B cell (primary cell): Measurements from ENCODE around the gene RMND1. TPM values are rescaled to one million over a fixed set of nuclear protein-coding genes. Genes with fewer than 3 reads are reported as not detected.
"Not testable (repeated sequence)": the region's sequence is repeated elsewhere in the genome, so short reads cannot be mapped to it uniquely, and the experiment has no call there.

Source experiments
- ATAC-seq: fragments of 200-7000 bp; cut with Tn5 transposase; one replicate; pipeline ENCODE4 v1.10.0; 2021; ENCODE audit warnings: low read depth, mild to moderate bottlenecking, moderate number of reproducible peaks, moderate library complexity
- CTCF ChIA-PET: fragments of 350-600 bp; sonication (Branson Sonifier 250); formaldehyde crosslinking; loops from one replicate; lab custom pipeline; 2021; ENCODE audit warnings: antibody characterized with exemption, inconsistent platforms; lab: Charles Lee
- POLR2A ChIA-PET: fragments of 350-600 bp; sonication (Branson Sonifier 250); formaldehyde crosslinking; loops from one replicate; lab custom pipeline; 2021; ENCODE audit warnings: antibody characterized with exemption; lab: Charles Lee
- DNase-seq: peaks from one replicate; pipeline ENCODE4 v3.0.0; 2013
- H2AFZ ChIP-seq: 2 replicates; pipeline ENCODE4 v1.6.1; 2012; ENCODE audit warnings: mild to moderate bottlenecking, low read depth, low read length; ENCODE audit not compliant: insufficient read depth, poor library complexity, severe bottlenecking
- H3K27ac ChIP-seq, 2 donors: 1 replicate in 1 of 2; 2 replicates in 1 of 2; pipeline ENCODE4 v1.5.1; 2012 to 2013; ENCODE audit warnings: low read length in 2 of 2, mild to moderate bottlenecking in 2 of 2, moderate library complexity in 1 of 2
- H3K27me3 ChIP-seq, 4 experiments: fragments of 200-600 bp in 1 of 4; sonication (generic) in 1 of 4; replicated peaks in 1 of 4; 1 replicate in 2 of 4; 2 replicates in 2 of 4; pipeline versions ENCODE4 v1.6.1 to v1.7.0; 2013 to 2016; ENCODE audit warnings: low read length in 3 of 4, mild to moderate bottlenecking in 2 of 4, mixed read lengths in 1 of 4, moderate library complexity in 1 of 4; ENCODE audit not compliant: insufficient read depth in 4 of 4, control insufficient read depth in 3 of 4; ENCODE audit errors: control extremely low read depth in 1 of 4
- H3K36me3 ChIP-seq, 2 experiments: replicated peaks in 1 of 2; 1 replicate in 1 of 2; 2 replicates in 1 of 2; pipeline versions ENCODE4 v1.6.1 to v1.7.1; 2013; ENCODE audit warnings: low read length in 1 of 2; ENCODE audit not compliant: insufficient read depth in 2 of 2, control insufficient read depth in 1 of 2; ENCODE audit errors: control extremely low read depth in 1 of 2, extremely low read depth in 1 of 2
- H3K4me1 ChIP-seq, 2 donors: fragments of 200-600 bp in 1 of 2; sonication (generic) in 1 of 2; 1 replicate in 1 of 2; 2 replicates in 1 of 2; pipeline versions ENCODE4 v1.5.1 to v1.6.1; 2013 to 2017; ENCODE audit warnings: low read length in 2 of 2; ENCODE audit not compliant: control insufficient read depth in 2 of 2, insufficient read depth in 2 of 2
- H3K4me2 ChIP-seq: replicated peaks from 2 replicates; pipeline ENCODE3; 2012; ENCODE audit warnings: mild to moderate bottlenecking, low read depth, low read length; ENCODE audit not compliant: poor library complexity, severe bottlenecking
- H3K4me3 ChIP-seq, 5 experiments: fragments of 200-600 bp in 1 of 5; sonication (generic) in 1 of 5; 1 replicate in 3 of 5; 2 replicates in 2 of 5; pipeline versions ENCODE4 v1.5.1 to v1.7.0; 2011 to 2016; ENCODE audit warnings: low read length in 4 of 5, mild to moderate bottlenecking in 4 of 5, low read depth in 2 of 5, control low read depth in 1 of 5, moderate library complexity in 1 of 5; ENCODE audit not compliant: insufficient read depth in 1 of 5; ENCODE audit errors: control extremely low read depth in 1 of 5, extremely low read depth in 1 of 5
- H3K79me2 ChIP-seq: fragments of 200-600 bp; sonication (generic); one replicate; pipeline ENCODE4 v1.6.0; 2016; ENCODE audit warnings: low read length; ENCODE audit not compliant: control insufficient read depth, insufficient read depth
- H3K9ac ChIP-seq: fragments of 200-600 bp; sonication (generic); 2 replicates; pipeline ENCODE4 v1.6.1; 2017; ENCODE audit warnings: mild to moderate bottlenecking, low read length, moderate library complexity
- H3K9me3 ChIP-seq, 3 donors: one replicate each; pipeline versions ENCODE4 v1.6.1 to v1.7.1; 2013; ENCODE audit warnings: low read length in 2 of 3; ENCODE audit not compliant: control insufficient read depth in 2 of 3, insufficient read depth in 1 of 3; ENCODE audit errors: control extremely low read depth in 1 of 3
- H4K20me1 ChIP-seq: 2 replicates; pipeline ENCODE4 v1.6.0; 2012; ENCODE audit warnings: mild to moderate bottlenecking, low read length; ENCODE audit not compliant: insufficient read depth, control insufficient read depth, poor library complexity, severe bottlenecking
- H3K27ac Mint-ChIP-seq: one replicate; pipeline ENCODE4 v1.8.0; 2021; ENCODE audit warnings: mixed read lengths
- H3K27me3 Mint-ChIP-seq: one replicate; pipeline ENCODE4 v1.8.0; 2021; ENCODE audit warnings: mixed read lengths
- H3K4me1 Mint-ChIP-seq: one replicate; pipeline ENCODE4 v1.8.0; 2021; ENCODE audit warnings: mixed read lengths
- H3K4me3 Mint-ChIP-seq: one replicate; pipeline ENCODE4 v1.8.0; 2021; ENCODE audit warnings: mixed read lengths
- H3K9me3 Mint-ChIP-seq: one replicate; pipeline ENCODE4 v1.8.0; 2022; ENCODE audit warnings: mixed read lengths; ENCODE audit not compliant: insufficient read depth
- CTCF ChIP-seq: fragments of 200-600 bp; IDR thresholded peaks from one replicate; pipeline ENCODE4 v1.8.0; 2022; ENCODE audit warnings: antibody characterized with exemption, mild to moderate bottlenecking
- EZH2 ChIP-seq: IDR thresholded peaks from 2 replicates; pipeline ENCODE4 v1.6.1; 2012; ENCODE audit warnings: borderline replicate concordance, low read depth, mild to moderate bottlenecking, moderate library complexity, low read length; ENCODE audit not compliant: insufficient read depth, poor library complexity, severe bottlenecking
- WGBS: methylation state at CpG from one replicate; pipeline ENCODE4 v1.1.5; 2013; ENCODE audit warnings: missing lambda C conversion rate; ENCODE audit not compliant: insufficient coverage; 5-methylcytosine and 5-hydroxymethylcytosine counted together
- intact Hi-C: fragments of 100-400 bp; cut with micrococcal nuclease; formaldehyde crosslinking; loops from one replicate; pipeline ENCODE4 v1.10.0; 2022
- polyA plus RNA-seq: library from polyadenylated mRNA; depleted of rRNA; stranded (reverse); fragments of >200 nt; gene quantifications from 2 replicates; pipeline ENCODE4 v1.2.3, GENCODE V29; 2012
- total RNA-seq, 2 donors: library from RNA; stranded (reverse); fragments of 120-200 nt in 1 of 2; gene quantifications; 1 replicate in 1 of 2; 2 replicates in 1 of 2; pipeline versions ENCODE4 v1.2.3 to v1.2.4, GENCODE V29; 2013 to 2022

Gene RMND1
- total and polyA plus RNA-seq, 2 donors (not counting 1 experiment from before 2014, with no cell fraction given) = 4.3 to 15.7 TPM

DNA sequence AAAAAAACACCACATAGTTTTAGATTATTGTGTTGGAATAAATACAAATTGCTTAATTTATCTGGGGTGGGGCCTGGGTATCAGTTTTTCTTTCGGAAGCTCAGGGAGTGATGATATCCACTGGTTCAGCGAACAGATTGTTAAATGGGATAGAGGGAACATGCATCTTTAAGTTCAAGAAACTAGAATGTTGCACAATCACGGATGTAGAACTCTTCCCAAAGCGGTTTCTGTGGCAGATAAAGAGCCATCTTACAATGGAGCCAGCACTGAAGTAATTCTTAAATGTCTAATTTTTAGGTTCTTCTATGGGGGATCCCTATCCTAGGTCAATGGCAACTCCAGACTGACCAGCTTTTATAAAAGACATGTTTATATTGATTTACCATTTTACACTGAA, 9.7 kb upstream of the RMND1 start:
- Histone ChIP-seq H3K4me1 (peaks cover 6 to 9% of the 10 kb centered on the region in 2 donors), H3K9me3 (no peaks in the 10 kb centered on the region), H3K36me3 (peaks cover 3 to 33% of the 10 kb centered on the region in 2 experiments), H3K27ac (no peak overlapping the region), H3K4me3 (no peak overlapping the region), H2AFZ (no peak overlapping the region), H4K20me1 (no peaks in the 10 kb centered on the region), H3K27me3 (no peaks in the 10 kb centered on the region), H3K9ac (no peak overlapping the region), H3K4me2 (no peak overlapping the region), H3K79me2 (peaks cover 20% of the 10 kb centered on the region)
- DNase-seq (no peak), ATAC-seq (no peak)
- Mint-ChIP-seq H3K9me3 (no peaks in the 10 kb centered on the region), H3K4me1 (peaks cover 16% of the 10 kb centered on the region), H3K27me3 (no peaks in the 10 kb centered on the region), H3K4me3 (no peak overlapping the region), H3K27ac (no peak overlapping the region)
- ChIA-PET CTCF (interaction anchor here (0.6 kb wide), 1 partner anchor 446 kb away, joined by 5 read pairs; no protein-coding TSS in a partner anchor), POLR2A (no interaction called here)
- TF ChIP-seq EZH2 = no peak
- TF ChIP-seq CTCF = no peak
- WGBS = 100% methylated on average over 1 of the region's 4 CpGs
- intact Hi-C loops = no loop called here

GRCh38 chr6:151455751-151456398, 3.9 kb upstream of the RMND1 start:
- peaks cover 18 to 20% of the 10 kb centered on the region in 2 donors for H3K4me1 ChIP-seq

More at GRCh38 chr6:151455751-151456398, 3.9 kb upstream of the RMND1 start:
- H3K4me1 Mint-ChIP-seq = peaks cover 25% of the 10 kb centered on the region
- H3K27me3 Mint-ChIP-seq, H3K9ac ChIP-seq, H3K4me2 ChIP-seq, ATAC-seq, H3K9me3 Mint-ChIP-seq, H2AFZ ChIP-seq, H3K27ac ChIP-seq, POLR2A ChIA-PET, H3K27ac Mint-ChIP-seq, H3K4me3 ChIP-seq, H3K27me3 ChIP-seq, H3K4me3 Mint-ChIP-seq, H3K9me3 ChIP-seq, H4K20me1 ChIP-seq, DNase-seq, CTCF ChIA-PET: not testable (repeated sequence)
- peaks cover 56% of the 10 kb centered on the region for H3K79me2 ChIP-seq
- H3K36me3 ChIP-seq = peaks cover 0 to 19% of the 10 kb centered on the region in 2 experiments
- intact Hi-C loops = loop anchor here (10.0 kb wide), 1 partner anchor 1711 kb away; the partner anchor contains the start of genes NUP43 and PCMT1
- WGBS = no CpG with 5 or more reads among the region's 10 CpGs
